ACC112 (cell line): Measurements from ENCODE around the gene SLC45A1.

Source experiments
- H2AFZ ChIP-seq: fragments of 200-600 bp; sonication (generic); one replicate; pipeline ENCODE4 v1.6.0; 2017; ENCODE audit warnings: antibody characterized with exemption, low read length; ENCODE audit not compliant: unreplicated experiment
- H3K27ac ChIP-seq: fragments of 200-600 bp; sonication (generic); 2 replicates; pipeline ENCODE4 v1.5.1; 2014; ENCODE audit warnings: low read depth, mild to moderate bottlenecking, antibody characterized with exemption, low read length, moderate library complexity
- H3K27me3 ChIP-seq: fragments of 200-600 bp; sonication (generic); 2 replicates; pipeline ENCODE4 v1.6.1; 2014; ENCODE audit warnings: mild to moderate bottlenecking, antibody characterized with exemption, low read length, moderate library complexity, mixed read lengths; ENCODE audit not compliant: insufficient read depth
- H3K36me3 ChIP-seq: fragments of 200-600 bp; sonication (generic); 2 replicates; pipeline ENCODE4 v1.6.1; 2016; ENCODE audit warnings: mild to moderate bottlenecking, antibody characterized with exemption, low read length, moderate library complexity, mixed read lengths; ENCODE audit not compliant: insufficient read depth
- H3K4me1 ChIP-seq: fragments of 200-600 bp; sonication (generic); one replicate; pipeline ENCODE4 v1.6.1; 2016; ENCODE audit warnings: low read length, mixed read lengths; ENCODE audit not compliant: insufficient read depth, unreplicated experiment, control insufficient read depth
- H3K4me3 ChIP-seq: fragments of 200-600 bp; sonication (generic); 2 replicates; pipeline ENCODE4 v1.5.1; 2014; ENCODE audit warnings: mild to moderate bottlenecking, low read depth, low read length
- H3K79me2 ChIP-seq: fragments of 200-600 bp; sonication (generic); one replicate; pipeline ENCODE4 v1.6.0; 2016; ENCODE audit warnings: low read length; ENCODE audit not compliant: control insufficient read depth, unreplicated experiment, insufficient read depth

Gene SLC45A1

DNA sequence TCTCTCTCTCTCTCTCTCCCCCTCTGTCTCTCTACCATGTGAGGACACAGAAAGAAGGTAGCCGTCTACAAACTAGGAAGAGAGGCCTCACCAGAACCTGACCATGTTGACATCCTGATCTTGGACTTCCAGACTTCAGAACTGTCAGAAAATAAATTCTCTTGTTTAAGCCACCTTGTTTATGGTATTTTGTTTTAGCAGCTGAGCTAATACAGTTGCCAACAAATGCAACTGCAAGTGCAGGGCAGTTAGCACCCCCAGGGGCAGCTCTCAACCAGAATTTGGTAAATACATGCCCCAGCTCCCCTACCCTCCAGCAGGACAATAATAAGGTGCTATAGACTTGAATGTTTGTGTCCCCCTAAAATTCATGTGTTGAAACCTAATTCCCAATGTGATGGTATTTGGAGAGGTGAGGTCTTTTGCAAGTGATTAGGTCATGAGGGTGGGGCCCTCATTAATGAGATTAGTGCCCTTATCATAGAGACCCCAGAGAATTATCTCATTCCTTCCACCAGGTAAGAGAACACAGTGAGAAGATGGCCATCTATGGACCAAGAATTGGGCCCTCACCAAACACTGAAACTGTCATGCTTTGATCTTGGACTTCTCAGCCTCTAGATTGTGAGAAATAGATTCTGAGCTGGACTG is 6.7 kb upstream of the SLC45A1 start:
- H3K4me3 ChIP-seq: no peak overlapping the region
- no peaks in the 10 kb centered on the region for H3K4me1 ChIP-seq
- no peaks in the 10 kb centered on the region for H3K36me3 ChIP-seq
- no peak overlapping the region for H3K27ac ChIP-seq
- H2AFZ ChIP-seq: no peak overlapping the region
- H3K27me3 ChIP-seq: no peaks in the 10 kb centered on the region
- H3K79me2 ChIP-seq: no peaks in the 10 kb centered on the region

DNA sequence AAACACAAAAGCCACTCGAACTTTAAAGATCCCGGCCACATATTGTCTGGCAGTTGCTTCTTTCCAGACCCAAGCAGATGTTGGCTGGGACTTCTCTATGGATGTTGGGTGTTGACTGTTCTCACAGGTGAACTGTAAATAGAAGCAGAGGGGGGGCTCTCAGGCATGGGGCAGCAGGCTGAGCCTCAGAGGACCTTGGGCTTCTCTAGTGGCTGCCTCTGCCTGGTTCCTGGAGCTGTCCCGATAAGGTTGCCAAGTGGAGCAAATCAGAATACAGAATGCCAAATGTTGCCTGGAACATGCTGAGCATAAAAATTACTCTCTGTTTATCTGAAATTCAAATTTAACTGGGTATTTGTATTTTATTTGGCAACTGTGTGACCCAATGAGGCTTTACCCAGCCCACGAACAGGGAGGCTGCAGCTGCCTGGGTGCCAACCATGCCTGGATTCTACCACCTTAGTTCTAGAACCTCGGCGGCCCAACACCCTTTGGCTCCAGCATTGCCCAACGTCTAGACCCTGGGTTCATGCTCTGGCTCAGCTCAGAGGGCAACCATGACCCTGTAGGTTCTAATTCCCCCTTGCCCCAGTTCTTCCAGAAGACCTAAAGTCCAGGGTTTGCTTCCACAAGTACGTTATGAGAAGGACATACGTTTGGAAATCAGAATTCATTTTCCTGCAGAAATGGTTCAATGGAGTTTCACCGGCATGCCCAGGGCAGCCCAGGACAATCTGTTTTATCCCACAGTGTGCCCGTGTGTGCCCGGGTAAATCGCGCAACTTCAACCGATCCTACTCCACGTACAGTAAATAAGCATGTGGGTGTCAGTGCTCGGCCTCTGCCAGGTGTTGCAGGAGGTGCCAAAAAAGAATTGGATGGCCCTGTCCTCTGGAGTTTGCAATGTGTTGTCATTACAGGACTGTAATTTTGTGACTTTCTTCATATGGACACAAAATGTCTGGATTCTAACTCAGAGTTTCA is 5.4 kb upstream of the SLC45A1 start:
- Histone ChIP-seq H3K4me3 (no peak overlapping the region), H3K27me3 (no peaks in the 10 kb centered on the region), H2AFZ (no peak overlapping the region), H3K36me3 (no peaks in the 10 kb centered on the region), H3K4me1 (no peaks in the 10 kb centered on the region), H3K79me2 (no peaks in the 10 kb centered on the region), H3K27ac (no peak overlapping the region)

DNA sequence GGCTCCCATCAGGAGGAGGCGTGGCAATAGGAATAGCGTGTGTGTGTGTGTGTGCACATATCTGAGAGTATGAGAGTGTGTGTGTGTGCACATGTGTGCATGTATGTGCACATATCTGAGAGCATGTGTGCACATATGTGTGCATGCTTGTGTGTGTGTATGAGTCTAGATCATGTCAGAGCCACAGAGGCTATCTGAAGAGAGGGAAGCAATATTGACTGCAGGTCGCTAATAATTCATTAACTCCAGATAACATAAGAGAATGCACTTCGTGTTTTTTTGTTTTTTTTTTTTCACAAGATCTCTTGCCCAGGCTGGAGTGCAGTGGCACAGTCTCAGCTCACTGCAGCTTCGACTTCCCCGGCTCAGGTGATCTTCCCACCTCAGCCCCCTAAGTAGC is 4.7 kb upstream of the SLC45A1 start:
- Histone ChIP-seq H3K4me1 (peaks cover under 1% of the 10 kb centered on the region), H3K27ac (no peak overlapping the region), H3K79me2 (no peaks in the 10 kb centered on the region), H3K27me3 (no peaks in the 10 kb centered on the region), H3K4me3 (no peak overlapping the region), H3K36me3 (no peaks in the 10 kb centered on the region), H2AFZ (no peak overlapping the region)

- no peak overlapping the region for H3K4me3 ChIP-seq
- H2AFZ ChIP-seq: no peak overlapping the region
- H3K4me1 ChIP-seq: peaks cover 5% of the 10 kb centered on the region
- H3K79me2 ChIP-seq: no peaks in the 10 kb centered on the region
- H3K36me3 ChIP-seq: no peaks in the 10 kb centered on the region
- H3K27me3 ChIP-seq: no peaks in the 10 kb centered on the region
- no peak overlapping the region for H3K27ac ChIP-seq
Measured at GRCh38 chr1:8314346-8315280, 3.3 kb upstream of the SLC45A1 start.

GRCh38 chr1:8315573-8316475 is 2.1 kb upstream of the SLC45A1 start:
- no peak overlapping the region for H2AFZ ChIP-seq
- no peak overlapping the region for H3K4me3 ChIP-seq
- H3K79me2 ChIP-seq: no peaks in the 10 kb centered on the region
- H3K4me1 ChIP-seq: peaks cover 5% of the 10 kb centered on the region
- no peak overlapping the region for H3K27ac ChIP-seq
- H3K27me3 ChIP-seq: no peaks in the 10 kb centered on the region
- no peaks in the 10 kb centered on the region for H3K36me3 ChIP-seq

- H3K27ac ChIP-seq: no peak overlapping the region
- H2AFZ ChIP-seq: peak overlapping the region; percentile 70
- peak overlapping the region; percentile 87 for H3K4me3 ChIP-seq
- H3K79me2 ChIP-seq: no peaks in the 10 kb centered on the region
- H3K27me3 ChIP-seq: no peaks in the 10 kb centered on the region
- H3K4me1 ChIP-seq: peaks cover 5% of the 10 kb centered on the region
- H3K36me3 ChIP-seq: no peaks in the 10 kb centered on the region
Measured at GRCh38 chr1:8318436-8318835, 522 bp downstream of the SLC45A1 start.

DNA sequence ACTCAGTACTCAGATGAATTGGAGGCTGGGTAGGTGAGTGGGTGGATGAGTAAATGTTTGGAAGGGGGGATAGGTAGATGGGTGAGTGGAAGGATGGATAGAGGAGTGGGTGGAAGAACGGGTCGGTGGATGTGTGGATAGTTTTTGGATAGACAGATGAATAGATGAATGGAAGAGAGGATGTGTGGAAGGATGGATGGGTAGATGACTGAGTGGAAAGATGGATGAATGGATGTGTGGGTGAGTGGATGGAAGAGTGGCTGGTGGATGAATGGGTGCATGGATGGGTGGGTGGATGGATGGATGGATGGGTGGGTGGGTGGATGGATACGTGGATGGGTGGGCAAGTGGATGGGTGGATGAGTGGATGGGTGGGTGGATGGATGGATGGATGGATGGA is 3.7 kb downstream of the SLC45A1 start:
- H2AFZ ChIP-seq: no peak overlapping the region
- H3K27ac ChIP-seq: no peak overlapping the region
- no peaks in the 10 kb centered on the region for H3K79me2 ChIP-seq
- no peaks in the 10 kb centered on the region for H3K27me3 ChIP-seq
- H3K36me3 ChIP-seq: no peaks in the 10 kb centered on the region
- H3K4me3 ChIP-seq: no peak overlapping the region
- H3K4me1 ChIP-seq: peaks cover 5% of the 10 kb centered on the region

GRCh38 chr1:8323706-8324105 is 5.8 kb downstream of the SLC45A1 start:
- no peak overlapping the region for H3K27ac ChIP-seq
- no peak overlapping the region for H2AFZ ChIP-seq
- H3K4me3 ChIP-seq: no peak overlapping the region
- H3K36me3 ChIP-seq: no peaks in the 10 kb centered on the region
- no peaks in the 10 kb centered on the region for H3K79me2 ChIP-seq
- H3K4me1 ChIP-seq: no peaks in the 10 kb centered on the region
- H3K27me3 ChIP-seq: no peaks in the 10 kb centered on the region

DNA sequence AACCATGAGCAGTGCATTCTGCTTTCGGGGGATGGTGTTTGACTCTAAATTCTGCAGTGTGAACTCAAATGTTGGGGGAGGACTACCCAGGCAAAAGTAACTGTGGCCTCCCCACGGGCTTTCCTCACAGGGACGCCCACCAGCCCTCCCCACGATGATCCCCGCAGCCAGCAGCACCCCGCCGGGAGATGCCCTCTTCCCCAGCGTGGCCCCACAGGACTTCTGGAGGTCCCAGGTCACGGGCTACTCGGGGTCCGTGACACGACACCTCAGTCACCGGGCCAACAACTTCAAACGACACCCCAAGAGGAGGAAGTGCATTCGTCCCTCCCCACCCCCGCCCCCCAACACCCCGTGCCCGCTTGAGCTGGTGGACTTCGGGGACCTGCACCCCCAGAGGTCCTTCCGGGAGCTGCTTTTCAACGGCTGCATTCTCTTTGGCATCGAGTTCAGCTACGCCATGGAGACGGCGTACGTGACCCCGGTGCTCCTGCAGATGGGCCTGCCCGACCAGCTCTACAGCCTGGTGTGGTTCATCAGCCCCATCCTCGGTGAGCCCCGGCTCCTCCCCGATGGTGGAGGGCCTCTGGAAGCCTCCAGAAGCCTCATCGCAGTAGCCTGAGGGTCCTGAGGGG is 6.4 kb downstream of the SLC45A1 start:
- Histone ChIP-seq H3K4me1 (no peaks in the 10 kb centered on the region), H3K79me2 (no peaks in the 10 kb centered on the region), H3K27me3 (no peaks in the 10 kb centered on the region), H3K27ac (no peak overlapping the region), H3K4me3 (no peak overlapping the region), H3K36me3 (no peaks in the 10 kb centered on the region), H2AFZ (no peak overlapping the region)
